ENCODE results near the gene MINK1. TPM values are rescaled to one million over a fixed set of nuclear protein-coding genes. Genes with fewer than 3 reads are reported as not detected.
"Not testable (repeated sequence)": the region's sequence is repeated elsewhere in the genome, so short reads cannot be mapped to it uniquely, and the experiment has no call there.

Gene MINK1
- polyA plus RNA-seq, 4 donors, result 49.2 to 110 (median 64.7) TPM

- Histone ChIP-seq H3K4me1 (ENCODE audit: control insufficient read depth in 3 of 3, insufficient read depth in 2 of 3, low read depth in 1 of 3, low read length in 2 of 3) (peaks cover 0 to 13% (median 9%) of the 10 kb centered on the region in 3 donors), H3K9me3 (ENCODE audit: control insufficient read depth in 2 of 2, insufficient read depth in 1 of 2, low read depth in 1 of 2, low read length in 1 of 2) (no peaks in the 10 kb centered on the region), H3K36me3 (ENCODE audit: control insufficient read depth in 3 of 3, insufficient read depth in 2 of 3, low read depth in 1 of 3, low read length in 3 of 3) (peaks cover 3 to 48% (median 7%) of the 10 kb centered on the region in 3 donors), H3K4me3 (ENCODE audit: low read depth in 1 of 3, low read length in 3 of 3) (no peak overlapping the region), H3K27me3 (ENCODE audit: control insufficient read depth in 3 of 3, insufficient read depth in 3 of 3, low read length in 3 of 3) (no peaks in the 10 kb centered on the region), H3K27ac (ENCODE audit: low read depth in 1 of 3, low read length in 2 of 3) (no peak overlapping the region)
- no peak for DNase-seq
- no peak for FAIRE-seq
- WGBS, 3 donors, result 92 to 97% (median 93%) methylated on average over 4 of the region's 4 CpGs
These were observed 29.6 kb downstream of the MINK1 start for GRCh38 chr17:4862720-4863119.

GRCh38 chr17:4863321-4863720 is 30.2 kb downstream of the MINK1 start:
- no peaks in the 10 kb centered on the region for H3K27me3 ChIP-seq (ENCODE audit: control insufficient read depth in 3 of 3, insufficient read depth in 3 of 3, low read length in 3 of 3)
- H3K4me1 ChIP-seq (ENCODE audit: control insufficient read depth in 3 of 3, insufficient read depth in 2 of 3, low read depth in 1 of 3, low read length in 2 of 3), result peaks cover 0 to 9% (median 6%) of the 10 kb centered on the region in 3 donors
- DNase-seq, result no peak
- no peak for FAIRE-seq
- H3K4me3 ChIP-seq (ENCODE audit: low read depth in 1 of 3, low read length in 3 of 3), result no peak overlapping the region
- no peaks in the 10 kb centered on the region for H3K9me3 ChIP-seq (ENCODE audit: control insufficient read depth in 2 of 2, insufficient read depth in 1 of 2, low read depth in 1 of 2, low read length in 1 of 2)
- no peak overlapping the region for H3K27ac ChIP-seq (ENCODE audit: low read depth in 1 of 3, low read length in 2 of 3)
- peaks cover 3 to 48% (median 7%) of the 10 kb centered on the region in 3 donors for H3K36me3 ChIP-seq (ENCODE audit: control insufficient read depth in 3 of 3, insufficient read depth in 2 of 3, low read depth in 1 of 3, low read length in 3 of 3)
- WGBS, 3 donors, result 85 to 92% (median 89%) methylated on average over 1 of the region's 1 CpG

GRCh38 chr17:4867535-4867934 is 34.4 kb downstream of the MINK1 start:
- not testable (repeated sequence) for DNase-seq; H3K9me3 ChIP-seq (ENCODE audit: control insufficient read depth in 2 of 2, insufficient read depth in 1 of 2, low read depth in 1 of 2, low read length in 1 of 2); H3K27ac ChIP-seq (ENCODE audit: low read depth in 1 of 3, low read length in 2 of 3); H3K4me3 ChIP-seq (ENCODE audit: low read depth in 1 of 3, low read length in 3 of 3); H3K4me1 ChIP-seq (ENCODE audit: control insufficient read depth in 3 of 3, insufficient read depth in 2 of 3, low read depth in 1 of 3, low read length in 2 of 3); H3K27me3 ChIP-seq (ENCODE audit: control insufficient read depth in 3 of 3, insufficient read depth in 3 of 3, low read length in 3 of 3); FAIRE-seq
- 81 to 94% (median 90%) methylated on average over 5 of the region's 5 CpGs for WGBS, 3 donors
- H3K36me3 ChIP-seq (ENCODE audit: control insufficient read depth in 3 of 3, insufficient read depth in 2 of 3, low read depth in 1 of 3, low read length in 3 of 3), result peaks cover 0 to 38% (median 2%) of the 10 kb centered on the region in 3 donors

DNA sequence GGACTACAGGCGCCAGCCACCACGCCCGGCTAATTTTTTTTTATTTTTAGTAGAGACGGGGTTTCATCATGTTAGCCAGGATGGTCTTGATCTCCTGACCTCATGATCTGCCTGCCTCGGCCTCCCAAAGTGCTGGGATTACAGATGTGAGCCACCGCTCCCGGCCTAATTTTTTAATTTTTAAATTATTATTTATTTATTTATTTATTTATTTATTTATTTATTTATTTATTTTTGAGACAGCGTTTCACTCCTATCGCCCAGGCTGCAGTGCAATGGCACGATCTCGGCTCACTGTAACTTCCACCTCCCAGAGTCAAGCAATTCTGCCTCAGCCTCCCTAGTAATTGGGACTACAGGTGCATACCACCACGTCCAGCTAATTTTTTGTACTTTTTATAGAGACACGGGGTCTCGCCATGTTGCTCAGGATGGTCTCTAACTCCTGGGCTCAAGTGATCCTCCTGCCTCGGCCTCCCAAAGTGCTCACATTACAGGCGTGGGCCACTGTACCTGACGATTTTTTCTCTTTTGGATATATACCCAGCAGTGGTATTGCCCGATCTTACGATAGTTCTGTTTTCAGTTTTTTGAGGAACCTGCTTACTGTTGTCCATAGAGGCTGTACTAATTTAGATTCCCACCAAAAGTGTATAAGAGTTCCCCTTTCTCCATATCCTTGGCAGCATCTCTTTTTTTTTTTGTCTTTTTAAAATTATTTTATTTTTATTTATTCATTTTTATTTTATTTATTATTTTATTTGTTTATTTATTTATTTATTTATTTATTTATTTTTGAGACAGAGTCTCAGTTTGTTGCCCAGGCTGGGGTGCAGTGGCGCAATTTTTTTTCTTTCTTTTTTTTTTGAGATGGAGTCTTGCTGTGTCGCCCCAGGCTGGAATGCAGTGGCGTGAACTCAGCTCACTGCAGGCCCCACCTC is 36.2 kb downstream of the MINK1 start:
- WGBS, 3 donors, result 93 to 97% (median 96%) methylated on average over 22 of the region's 22 CpGs
- H3K4me3 ChIP-seq (ENCODE audit: low read depth in 1 of 3, low read length in 3 of 3); FAIRE-seq; H3K27me3 ChIP-seq (ENCODE audit: control insufficient read depth in 3 of 3, insufficient read depth in 3 of 3, low read length in 3 of 3); H3K27ac ChIP-seq (ENCODE audit: low read depth in 1 of 3, low read length in 2 of 3); DNase-seq; H3K4me1 ChIP-seq (ENCODE audit: control insufficient read depth in 3 of 3, insufficient read depth in 2 of 3, low read depth in 1 of 3, low read length in 2 of 3); H3K9me3 ChIP-seq (ENCODE audit: control insufficient read depth in 2 of 2, insufficient read depth in 1 of 2, low read depth in 1 of 2, low read length in 1 of 2): not testable (repeated sequence)
- H3K36me3 ChIP-seq (ENCODE audit: control insufficient read depth in 3 of 3, insufficient read depth in 2 of 3, low read depth in 1 of 3, low read length in 3 of 3), result peaks cover 0 to 41% (median 2%) of the 10 kb centered on the region in 3 donors

DNA sequence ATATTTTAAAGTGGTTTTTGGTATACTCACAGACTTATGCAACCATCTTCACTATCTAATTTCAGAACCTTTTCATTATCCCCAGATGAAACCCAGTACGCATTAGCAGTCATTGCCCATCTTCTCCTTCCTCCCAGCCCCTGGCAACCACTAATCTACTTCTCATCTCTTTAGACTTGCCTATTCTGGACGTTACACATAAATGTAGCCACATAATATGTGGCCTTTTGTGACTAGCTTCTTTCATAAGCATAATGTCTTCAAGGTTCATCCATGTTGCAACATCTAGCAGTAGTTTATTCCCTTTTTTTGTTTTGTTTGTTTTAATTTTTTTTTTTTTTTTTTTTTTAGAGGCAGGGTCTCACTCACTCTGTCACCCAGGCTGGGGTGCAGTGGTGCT is 37.7 kb downstream of the MINK1 start:
- H3K36me3 ChIP-seq (ENCODE audit: control insufficient read depth in 3 of 3, insufficient read depth in 2 of 3, low read depth in 1 of 3, low read length in 3 of 3), result peaks cover 0 to 46% (median 2%) of the 10 kb centered on the region in 3 donors
- 80 to 100% (median 91%) methylated on average over 2 of the region's 2 CpGs for WGBS, 3 donors
- no peak overlapping the region for H3K4me3 ChIP-seq (ENCODE audit: low read depth in 1 of 3, low read length in 3 of 3)
- DNase-seq (no peak), FAIRE-seq (no peak)
- no peak overlapping the region for H3K27ac ChIP-seq (ENCODE audit: low read depth in 1 of 3, low read length in 2 of 3)
- no peaks in the 10 kb centered on the region for H3K27me3 ChIP-seq (ENCODE audit: control insufficient read depth in 3 of 3, insufficient read depth in 3 of 3, low read length in 3 of 3)
- H3K9me3 ChIP-seq (ENCODE audit: control insufficient read depth in 2 of 2, insufficient read depth in 1 of 2, low read depth in 1 of 2, low read length in 1 of 2), result no peaks in the 10 kb centered on the region
- H3K4me1 ChIP-seq (ENCODE audit: control insufficient read depth in 3 of 3, insufficient read depth in 2 of 3, low read depth in 1 of 3, low read length in 2 of 3), result no peaks in the 10 kb centered on the region

DNA sequence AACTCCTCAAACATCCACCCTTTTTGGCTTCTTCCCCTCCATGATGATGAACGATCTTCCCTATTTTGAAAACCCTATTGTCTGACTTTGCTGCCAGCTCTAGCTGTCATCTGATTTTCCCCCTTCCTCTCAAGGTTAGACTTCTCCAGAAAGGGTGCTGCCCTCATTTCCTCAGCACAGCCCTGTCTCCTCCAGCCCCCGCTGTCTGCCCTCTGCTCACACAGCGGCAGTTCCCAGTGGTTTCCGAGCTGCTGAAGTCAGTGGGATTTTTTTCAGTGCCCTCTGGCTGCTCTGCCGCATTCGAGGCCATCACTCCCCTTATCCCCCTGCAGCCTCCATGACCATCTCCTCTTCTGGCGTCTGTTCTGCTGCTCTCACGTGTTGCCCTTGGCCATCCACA is 39.6 kb downstream of the MINK1 start:
- FAIRE-seq (no peak), DNase-seq (no peak)
- Histone ChIP-seq H3K4me1 (ENCODE audit: control insufficient read depth in 3 of 3, insufficient read depth in 2 of 3, low read depth in 1 of 3, low read length in 2 of 3) (no peaks in the 10 kb centered on the region), H3K4me3 (ENCODE audit: low read depth in 1 of 3, low read length in 3 of 3) (no peak overlapping the region), H3K9me3 (ENCODE audit: control insufficient read depth in 2 of 2, insufficient read depth in 1 of 2, low read depth in 1 of 2, low read length in 1 of 2) (no peaks in the 10 kb centered on the region), H3K27ac (ENCODE audit: low read depth in 1 of 3, low read length in 2 of 3) (no peak overlapping the region), H3K27me3 (ENCODE audit: control insufficient read depth in 3 of 3, insufficient read depth in 3 of 3, low read length in 3 of 3) (no peaks in the 10 kb centered on the region), H3K36me3 (ENCODE audit: control insufficient read depth in 3 of 3, insufficient read depth in 2 of 3, low read depth in 1 of 3, low read length in 3 of 3) (peaks cover 0 to 55% (median 2%) of the 10 kb centered on the region in 3 donors)
- WGBS, 3 donors, result 62 to 83% (median 83%) methylated on average over 8 of the region's 8 CpGs

DNA sequence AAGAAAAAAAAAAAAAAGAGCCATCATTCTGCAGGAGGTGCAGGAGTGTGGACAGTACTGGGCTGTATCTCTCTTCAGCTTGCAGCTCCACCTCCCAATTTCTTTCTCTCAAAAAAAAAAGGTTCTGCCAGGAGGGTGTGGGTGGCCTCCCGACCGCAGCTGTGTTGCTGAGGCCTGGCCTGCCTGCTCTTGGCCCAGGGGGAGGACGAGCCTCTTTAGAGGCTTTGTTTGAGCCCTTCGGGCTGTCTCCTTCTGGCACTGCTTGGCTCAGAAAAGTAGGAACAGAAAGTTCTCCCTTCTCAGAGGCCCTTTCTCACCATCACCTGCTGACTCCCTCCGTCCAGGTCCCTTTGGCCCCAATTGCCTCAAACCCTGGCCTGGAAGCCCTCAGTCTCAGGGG is 43.9 kb downstream of the MINK1 start:
- peaks cover 7 to 75% (median 8%) of the 10 kb centered on the region in 3 donors for H3K36me3 ChIP-seq (ENCODE audit: control insufficient read depth in 3 of 3, insufficient read depth in 2 of 3, low read depth in 1 of 3, low read length in 3 of 3)
- FAIRE-seq, result no peak
- no peaks in the 10 kb centered on the region for H3K27me3 ChIP-seq (ENCODE audit: control insufficient read depth in 3 of 3, insufficient read depth in 3 of 3, low read length in 3 of 3)
- WGBS, 3 donors, result 74 to 84% (median 75%) methylated on average over 5 of the region's 5 CpGs
- H3K27ac ChIP-seq (ENCODE audit: low read depth in 1 of 3, low read length in 2 of 3), result no peak overlapping the region
- no peak for DNase-seq
- no peaks in the 10 kb centered on the region for H3K4me1 ChIP-seq (ENCODE audit: control insufficient read depth in 3 of 3, insufficient read depth in 2 of 3, low read depth in 1 of 3, low read length in 2 of 3)
- no peak overlapping the region for H3K4me3 ChIP-seq (ENCODE audit: low read depth in 1 of 3, low read length in 3 of 3)
- H3K9me3 ChIP-seq (ENCODE audit: control insufficient read depth in 2 of 2, insufficient read depth in 1 of 2, low read depth in 1 of 2, low read length in 1 of 2), result no peaks in the 10 kb centered on the region

GRCh38 chr17:4879601-4880000 is 46.5 kb downstream of the MINK1 start:
- H3K4me1 ChIP-seq (ENCODE audit: control insufficient read depth in 3 of 3, insufficient read depth in 2 of 3, low read depth in 1 of 3, low read length in 2 of 3), result no peaks in the 10 kb centered on the region
- DNase-seq, result no peak
- H3K27me3 ChIP-seq (ENCODE audit: control insufficient read depth in 3 of 3, insufficient read depth in 3 of 3, low read length in 3 of 3), result no peaks in the 10 kb centered on the region
- H3K9me3 ChIP-seq (ENCODE audit: control insufficient read depth in 2 of 2, insufficient read depth in 1 of 2, low read depth in 1 of 2, low read length in 1 of 2), result no peaks in the 10 kb centered on the region
- peaks cover 7 to 80% (median 11%) of the 10 kb centered on the region in 3 donors for H3K36me3 ChIP-seq (ENCODE audit: control insufficient read depth in 3 of 3, insufficient read depth in 2 of 3, low read depth in 1 of 3, low read length in 3 of 3)
- no peak overlapping the region for H3K27ac ChIP-seq (ENCODE audit: low read depth in 1 of 3, low read length in 2 of 3)
- no peak for FAIRE-seq
- no peak overlapping the region for H3K4me3 ChIP-seq (ENCODE audit: low read depth in 1 of 3, low read length in 3 of 3)
- WGBS, 3 donors, result 76 to 87% (median 82%) methylated on average over 4 of the region's 4 CpGs

All from small intestine (tissue), 7 donors.